HG03103 (cell line): ENCODE measurements around the gene TOM1L2.
"Not testable (repeated sequence)": the region's sequence is repeated elsewhere in the genome, so short reads cannot be mapped to it uniquely, and the experiment has no call there.

ENCODE experiments used
- ATAC-seq: cut with Tn5 transposase; IDR thresholded peaks from one replicate; pipeline ENCODE4 v1.9.1; 2021; ENCODE audit warnings: low read depth; ENCODE audit not compliant: unreplicated experiment

TOM1L2 gene

DNA sequence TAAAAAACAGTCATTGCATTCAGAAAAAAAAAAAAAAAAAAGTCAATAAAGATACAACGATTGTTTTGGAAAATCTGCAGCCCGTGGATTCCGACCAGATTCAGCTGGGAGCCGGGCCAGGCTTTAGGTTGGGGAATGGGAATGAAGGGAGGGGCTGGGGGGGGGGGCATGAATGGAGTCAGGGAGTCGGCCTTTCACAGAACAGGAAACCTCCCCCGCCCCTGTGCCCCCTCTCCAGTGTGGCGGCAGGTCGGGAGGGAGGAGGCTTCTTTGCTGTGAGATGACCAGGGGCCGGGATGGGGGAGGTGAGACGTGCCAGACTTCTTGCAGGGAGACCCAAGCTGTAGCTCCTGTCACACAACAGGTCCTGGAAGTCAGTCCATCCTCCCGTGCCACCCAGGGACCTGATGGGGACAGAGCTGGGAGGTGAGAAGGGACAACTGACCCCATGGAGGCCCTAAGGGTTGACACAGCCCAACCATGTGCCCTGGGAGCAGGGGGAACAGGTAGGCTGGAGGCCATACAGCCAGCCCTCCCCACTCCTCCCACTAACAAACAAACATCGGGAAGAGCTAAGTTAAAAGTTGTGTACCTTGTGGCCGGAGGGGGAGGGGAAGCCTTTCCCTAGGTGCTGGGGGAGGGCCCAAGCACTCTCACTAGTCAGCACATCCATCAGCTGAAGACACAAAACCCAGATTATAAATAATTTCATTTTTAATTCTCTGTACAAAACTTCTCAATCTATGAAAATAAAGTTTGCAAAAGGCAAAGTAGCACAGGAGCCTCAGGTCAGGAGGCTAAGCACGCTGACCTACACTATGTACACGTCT lies 160.6 kb downstream of the TOM1L2 start:
- ATAC-seq = no peak

DNA sequence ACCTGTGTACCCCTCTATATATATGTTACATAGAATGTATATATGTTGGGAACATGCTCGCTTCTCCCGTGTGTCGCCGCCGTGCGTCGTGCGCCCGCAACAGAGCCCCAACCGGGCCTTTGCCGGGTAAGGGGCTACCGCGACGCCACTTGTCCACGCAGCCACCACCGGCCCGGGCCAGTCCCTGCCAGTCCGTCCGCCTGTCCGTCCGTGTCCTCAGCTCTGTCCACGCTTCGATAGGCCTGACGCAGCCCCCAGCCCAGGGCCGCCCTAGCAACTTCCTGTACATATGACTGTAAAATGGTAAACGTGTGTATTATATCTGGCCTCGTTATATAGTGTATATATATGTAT lies 161.3 kb downstream of the TOM1L2 start:
- no peak for ATAC-seq

DNA sequence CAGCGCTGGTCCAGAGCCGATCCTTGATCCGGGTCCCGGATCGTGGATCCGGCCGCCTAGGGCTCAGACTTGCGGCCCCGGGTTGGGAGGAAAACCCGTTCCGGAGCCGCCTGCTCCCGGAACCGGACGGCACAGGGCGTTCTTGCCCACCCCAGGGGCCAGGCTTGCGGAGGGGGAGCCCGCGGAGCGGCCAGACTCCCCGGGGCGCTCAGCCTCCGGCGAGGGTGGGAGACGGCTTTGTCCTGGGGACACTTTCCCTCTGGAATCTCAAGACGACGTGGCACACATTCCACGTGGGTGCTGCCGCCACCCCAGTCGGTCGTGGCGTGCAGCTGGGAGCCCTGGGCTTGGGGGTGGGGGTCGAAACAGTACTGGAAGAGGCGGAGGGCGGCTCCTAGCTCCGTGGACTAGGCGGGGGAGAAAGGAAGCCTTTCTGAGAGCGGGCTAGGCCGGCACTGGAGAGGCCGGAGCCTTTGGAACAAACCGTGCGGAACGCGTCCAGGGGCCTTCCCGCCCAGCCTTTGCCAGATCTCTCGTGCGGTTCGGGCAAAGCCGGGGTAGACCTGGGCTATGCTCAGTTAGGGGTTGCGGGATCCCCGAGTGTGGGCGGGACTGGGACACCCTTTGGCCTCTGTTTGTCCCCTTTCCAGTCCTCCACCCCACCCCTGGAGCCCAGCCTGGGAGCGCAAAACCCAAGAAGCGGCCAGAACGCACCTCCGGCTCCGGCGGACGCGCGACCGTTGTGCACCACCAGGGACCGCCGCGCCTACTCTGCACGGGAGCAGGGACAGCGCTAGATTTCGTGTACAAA lies 161.9 kb downstream of the TOM1L2 start:
- no peak for ATAC-seq

DNA sequence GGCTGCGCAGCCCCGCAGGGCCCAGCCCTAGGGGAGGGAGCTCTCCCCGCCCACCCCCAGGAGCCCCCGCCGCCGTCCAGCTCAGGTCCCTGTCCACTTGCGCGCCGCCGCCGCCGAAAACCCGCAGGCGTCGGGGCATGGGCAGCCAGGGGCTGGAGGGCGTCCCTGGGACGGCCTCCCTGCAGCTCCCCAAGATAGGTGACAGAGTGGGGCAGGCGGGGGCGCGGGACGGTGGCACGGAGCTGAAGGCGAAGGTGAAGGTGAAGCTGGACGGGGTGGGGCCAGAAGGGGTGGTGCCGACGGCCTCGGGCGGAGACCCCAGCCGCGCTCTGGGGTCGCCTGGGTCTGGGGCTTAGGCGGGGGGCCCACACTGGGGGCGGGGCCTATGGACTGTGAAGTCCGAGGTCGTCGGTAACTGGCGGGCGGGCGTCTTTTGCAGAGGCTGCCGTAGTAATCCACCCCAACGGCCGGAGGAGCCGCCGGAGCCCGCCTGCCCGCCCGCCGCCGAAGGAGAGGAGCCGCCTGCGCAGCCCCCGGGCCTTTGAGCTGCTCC lies 162.6 kb downstream of the TOM1L2 start:
- no peak for ATAC-seq

DNA sequence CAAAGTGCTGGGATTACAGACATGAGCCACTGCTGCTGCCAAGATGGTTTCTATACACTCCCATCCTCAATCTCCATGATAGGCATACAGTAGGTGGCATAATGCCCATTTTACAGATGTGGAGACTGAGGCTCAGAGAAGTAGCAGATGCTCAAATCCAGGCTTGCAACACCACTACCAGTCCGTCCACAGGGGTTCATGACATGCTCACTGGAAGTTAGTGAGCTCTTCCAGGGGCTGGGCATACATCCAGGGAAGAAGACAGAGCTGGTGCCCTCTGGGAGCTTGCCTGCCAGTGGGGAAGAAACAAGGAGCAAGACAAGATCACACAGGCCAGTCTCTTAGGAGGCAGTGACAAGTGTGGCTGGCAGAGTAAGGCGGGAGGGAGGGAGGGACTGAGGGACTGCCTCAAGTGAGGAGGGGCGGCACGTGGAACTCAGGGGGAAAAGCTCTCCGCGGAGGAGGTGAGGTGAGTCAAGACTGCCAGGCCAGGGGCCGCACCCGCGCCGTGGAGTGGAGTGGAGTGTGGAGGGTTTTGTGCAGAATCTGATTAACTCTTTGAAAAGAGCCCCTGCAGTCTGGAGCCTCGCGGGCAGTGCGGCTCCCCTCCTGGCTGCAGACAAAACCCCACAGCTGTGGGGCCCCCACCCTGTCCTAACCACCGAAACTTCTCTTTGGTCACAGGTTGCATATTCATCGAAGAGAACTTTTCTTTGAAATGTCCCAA lies 163.3 kb downstream of the TOM1L2 start:
- no peak for ATAC-seq

DNA sequence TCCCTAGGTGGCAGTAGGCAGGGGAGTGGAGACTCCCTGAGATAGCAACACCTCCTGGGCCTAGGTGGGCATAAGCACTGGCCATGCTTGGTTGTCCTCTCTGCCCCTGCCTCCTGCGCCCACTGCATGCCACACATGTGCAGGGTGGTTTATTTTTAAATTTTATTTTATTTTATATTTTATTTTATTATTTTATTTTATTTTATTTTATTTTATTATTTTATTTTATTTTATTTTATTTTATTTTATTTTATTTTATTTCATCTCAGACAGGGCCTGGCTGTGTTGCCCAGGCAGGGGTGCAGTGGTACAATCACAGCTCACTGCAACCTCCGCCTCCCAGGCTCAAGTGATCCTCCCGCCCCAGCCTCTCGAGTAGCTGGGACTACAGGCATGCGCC lies 164.0 kb downstream of the TOM1L2 start:
- not testable (repeated sequence) for ATAC-seq

DNA sequence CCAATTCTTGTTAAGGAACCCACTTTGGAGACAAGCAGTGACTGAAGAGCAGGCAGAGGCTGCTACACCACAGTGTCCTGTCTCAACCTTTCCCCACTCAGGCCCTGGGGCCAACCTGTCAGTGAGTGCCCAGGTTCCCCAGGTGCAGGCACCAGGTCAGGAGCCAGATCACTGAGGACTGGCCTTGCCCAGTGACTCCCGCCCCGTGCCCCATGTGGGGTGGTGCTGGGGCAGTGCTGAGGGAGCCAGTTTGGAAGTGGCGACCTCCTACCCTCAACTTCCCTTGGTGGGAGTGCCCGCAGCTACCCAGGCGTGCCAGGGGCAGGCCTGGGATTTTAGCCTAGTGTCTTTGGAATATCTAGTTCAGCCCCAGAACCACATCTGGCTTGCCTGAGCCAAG lies 164.8 kb downstream of the TOM1L2 start:
- ATAC-seq = no peak

DNA sequence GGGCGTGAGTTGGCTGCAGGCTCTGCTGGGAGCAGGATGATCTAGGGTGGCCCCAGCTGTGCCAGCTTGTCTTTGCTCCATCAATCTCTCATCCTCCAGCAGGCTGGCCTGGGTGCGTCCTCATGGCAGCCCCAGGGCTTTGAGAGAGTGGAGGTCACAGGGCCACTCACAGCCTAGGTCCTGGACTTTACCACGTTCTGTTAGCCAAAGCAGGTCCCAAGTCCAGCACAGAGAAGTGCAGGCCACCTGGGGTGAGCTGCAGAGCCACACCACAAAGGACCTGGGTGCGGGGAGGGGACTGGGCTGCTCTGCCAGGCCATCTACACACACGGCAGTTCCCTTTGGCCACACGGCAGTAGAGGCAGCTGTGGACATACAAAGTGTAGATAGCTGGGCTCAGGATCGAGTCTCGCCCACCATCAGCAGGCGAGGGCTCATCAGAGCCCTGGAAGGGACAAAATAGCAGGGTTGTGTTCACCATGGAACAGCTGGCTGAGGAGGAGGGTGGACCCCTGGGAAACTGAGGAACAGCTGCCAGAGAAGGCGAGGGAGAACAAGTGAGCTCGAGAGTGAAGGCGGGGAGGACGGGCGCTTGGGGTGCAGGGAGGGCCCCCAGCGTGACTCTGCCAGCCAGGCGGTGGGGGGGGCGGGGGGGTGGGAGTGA lies 165.5 kb downstream of the TOM1L2 start:
- ATAC-seq = no peak

DNA sequence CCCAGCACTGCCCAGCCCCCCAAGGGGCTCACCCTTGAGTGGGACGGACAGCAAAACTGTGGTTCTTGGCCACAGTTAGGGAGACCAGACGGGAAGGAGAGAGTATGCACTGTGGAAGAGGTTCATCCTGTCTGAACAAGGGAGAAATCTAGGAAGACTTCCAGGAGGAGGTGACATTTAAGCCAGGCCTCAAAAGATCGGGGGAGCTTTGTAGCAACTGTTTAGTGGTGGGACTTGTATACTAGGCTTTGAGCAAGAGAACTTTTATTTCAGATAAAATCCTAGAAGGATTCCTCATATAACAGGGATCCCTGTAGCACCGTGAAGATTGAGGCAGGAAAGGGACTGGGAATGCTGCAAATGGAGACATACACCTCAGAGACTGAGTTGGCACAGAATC lies 166.2 kb downstream of the TOM1L2 start:
- ATAC-seq = no peak

DNA sequence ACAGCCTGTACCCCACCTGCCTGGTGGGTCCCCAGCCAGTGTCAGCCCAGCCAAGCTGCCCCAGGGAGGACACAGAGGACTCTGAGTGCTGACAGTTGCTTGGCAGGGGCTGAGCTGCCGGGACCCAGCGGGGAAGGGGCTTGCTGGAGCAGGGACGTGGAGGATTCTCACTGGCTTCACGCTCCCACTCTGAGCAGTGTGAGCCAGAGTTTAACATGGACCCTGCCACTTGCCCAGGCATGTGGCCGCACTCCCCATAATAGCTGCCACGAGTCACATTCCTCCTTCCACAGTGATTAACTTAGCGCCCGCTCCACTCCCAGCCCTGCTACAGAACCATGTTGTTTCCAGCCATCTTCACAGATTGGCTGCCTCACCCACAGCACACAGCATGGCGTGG lies 166.6 kb downstream of the TOM1L2 start:
- ATAC-seq = no peak

DNA sequence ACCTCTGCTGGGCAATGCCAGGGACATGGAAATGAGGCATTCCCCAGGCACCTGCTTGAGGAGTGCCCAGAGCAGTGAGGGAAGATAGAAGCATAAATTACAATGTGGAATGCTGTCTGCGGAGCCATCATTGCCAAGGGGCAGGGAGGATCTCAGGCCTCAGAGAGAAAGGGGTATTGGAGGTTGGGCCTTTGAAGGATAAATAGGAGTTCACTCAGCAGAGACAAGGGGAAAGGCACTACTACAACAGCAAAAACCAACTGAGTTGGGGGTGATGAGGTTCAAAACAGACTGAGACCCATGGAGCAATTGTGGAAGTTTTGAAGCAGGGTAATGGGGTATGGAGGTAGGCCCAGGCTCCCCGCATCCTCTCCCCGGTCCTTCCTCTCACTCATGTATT lies 168.2 kb downstream of the TOM1L2 start:
- no peak for ATAC-seq

DNA sequence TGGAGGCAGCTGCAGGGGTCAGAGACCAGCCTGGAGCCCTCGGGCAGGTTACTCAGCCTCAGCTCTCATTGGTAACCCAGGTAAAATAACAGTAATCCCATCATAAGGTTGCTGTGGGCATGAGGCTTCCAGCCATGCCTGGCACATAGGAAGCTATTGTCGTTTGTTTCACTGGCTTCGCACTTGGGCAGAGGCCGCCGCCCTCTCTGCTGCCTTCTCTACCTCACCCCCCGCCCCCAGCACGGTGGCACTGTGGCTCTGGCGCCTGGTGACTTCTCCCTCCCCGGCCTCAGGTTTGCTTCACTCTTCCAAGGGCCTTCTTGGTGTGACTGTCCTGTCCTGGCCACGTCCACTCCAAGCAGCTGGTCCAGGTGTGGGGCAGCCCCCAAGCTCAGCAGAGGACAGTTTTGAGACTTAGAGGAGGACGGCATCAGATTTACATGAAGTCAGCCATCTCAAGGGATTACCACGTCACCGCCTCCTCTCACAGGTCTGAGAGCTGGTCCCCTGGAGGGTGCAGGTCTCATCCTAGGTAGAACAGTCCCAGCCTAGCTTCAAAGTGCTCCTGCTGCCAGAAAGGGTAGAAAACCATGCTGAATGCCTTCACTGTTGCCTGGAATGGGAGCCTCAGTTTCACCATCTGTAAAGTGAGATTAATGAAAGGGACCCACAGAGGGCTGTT lies 170.3 kb downstream of the TOM1L2 start:
- no peak for ATAC-seq

DNA sequence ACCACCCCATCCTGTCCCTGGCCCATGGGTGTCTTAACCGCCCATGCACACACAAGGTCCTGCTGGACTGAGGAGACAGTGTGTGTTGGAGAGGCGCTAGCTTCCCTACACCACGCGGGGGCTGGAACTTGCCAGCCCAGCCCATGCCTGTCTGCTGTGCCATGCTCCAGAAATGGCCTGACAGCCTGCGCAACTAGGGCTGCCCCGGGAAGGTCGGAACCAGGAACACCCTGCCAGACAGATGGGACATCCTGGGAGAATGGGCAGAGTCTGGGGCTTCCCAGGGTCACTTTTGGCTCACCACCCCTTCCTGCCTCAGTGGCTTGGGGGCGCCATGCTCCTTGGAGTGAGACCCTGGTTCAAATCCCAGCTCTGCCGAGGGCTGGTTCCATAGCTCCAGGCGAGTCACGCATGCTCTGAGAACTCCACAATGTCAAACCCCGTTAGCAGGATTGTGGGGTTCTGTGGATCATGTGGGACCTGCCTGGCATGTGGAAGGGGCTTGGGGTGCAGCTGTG lies 171.6 kb downstream of the TOM1L2 start:
- ATAC-seq = no peak

DNA sequence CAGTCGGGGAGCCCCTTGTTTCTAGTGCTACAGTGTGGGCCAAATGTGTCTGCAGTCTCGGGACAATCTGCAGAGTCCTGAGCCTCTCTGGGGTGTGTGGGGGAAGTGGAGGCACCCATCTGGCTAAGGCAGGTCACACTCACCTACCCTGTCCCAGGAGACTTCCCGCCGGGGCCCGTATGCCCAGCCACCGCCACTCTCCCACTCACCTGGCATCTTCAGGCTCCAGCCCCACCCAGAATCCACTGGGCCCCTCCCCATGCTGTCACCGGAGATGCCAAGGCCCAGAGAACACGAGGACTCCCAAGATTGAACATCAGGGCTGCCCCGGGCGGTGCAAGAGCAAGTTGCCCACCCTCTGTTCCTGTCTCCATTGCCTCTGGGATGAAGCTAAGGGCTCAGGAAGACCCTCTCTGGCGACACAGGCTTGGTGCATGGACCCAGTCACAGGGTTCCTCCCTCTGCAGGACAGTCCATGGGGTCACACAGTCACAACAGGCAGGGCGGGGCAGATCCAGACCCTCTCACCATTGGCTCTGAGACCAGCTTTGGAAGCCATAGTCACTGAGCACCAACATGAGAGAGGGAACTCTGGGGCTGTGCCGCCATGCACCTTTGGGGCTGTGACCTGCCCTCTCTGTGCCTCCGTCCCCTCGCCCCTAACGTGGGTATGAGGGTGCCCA lies 173.5 kb downstream of the TOM1L2 start:
- ATAC-seq = no peak

DNA sequence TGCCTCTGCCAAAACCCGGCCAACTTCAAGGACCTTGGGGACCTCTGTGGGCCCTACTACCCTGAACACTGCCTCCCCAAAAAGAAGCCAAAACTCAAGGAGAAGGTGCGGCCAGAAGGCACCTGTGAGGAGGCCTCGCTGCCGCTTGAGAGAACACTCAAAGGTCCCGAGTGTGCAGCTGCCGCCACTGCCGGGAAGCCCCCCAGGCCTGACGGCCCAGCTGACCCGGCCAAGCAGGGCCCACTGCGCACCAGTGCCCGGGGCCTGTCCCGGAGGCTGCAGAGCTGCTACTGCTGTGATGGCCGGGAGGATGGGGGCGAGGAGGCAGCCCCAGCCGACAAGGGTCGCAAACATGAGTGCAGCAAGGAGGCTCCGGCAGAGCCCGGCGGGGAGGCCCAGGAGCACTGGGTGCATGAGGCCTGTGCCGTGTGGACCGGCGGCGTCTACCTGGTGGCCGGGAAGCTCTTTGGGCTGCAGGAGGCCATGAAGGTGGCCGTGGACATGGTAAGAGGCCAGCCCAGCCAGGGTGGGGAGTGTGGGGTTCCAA lies 174.1 kb downstream of the TOM1L2 start:
- no peak for ATAC-seq

DNA sequence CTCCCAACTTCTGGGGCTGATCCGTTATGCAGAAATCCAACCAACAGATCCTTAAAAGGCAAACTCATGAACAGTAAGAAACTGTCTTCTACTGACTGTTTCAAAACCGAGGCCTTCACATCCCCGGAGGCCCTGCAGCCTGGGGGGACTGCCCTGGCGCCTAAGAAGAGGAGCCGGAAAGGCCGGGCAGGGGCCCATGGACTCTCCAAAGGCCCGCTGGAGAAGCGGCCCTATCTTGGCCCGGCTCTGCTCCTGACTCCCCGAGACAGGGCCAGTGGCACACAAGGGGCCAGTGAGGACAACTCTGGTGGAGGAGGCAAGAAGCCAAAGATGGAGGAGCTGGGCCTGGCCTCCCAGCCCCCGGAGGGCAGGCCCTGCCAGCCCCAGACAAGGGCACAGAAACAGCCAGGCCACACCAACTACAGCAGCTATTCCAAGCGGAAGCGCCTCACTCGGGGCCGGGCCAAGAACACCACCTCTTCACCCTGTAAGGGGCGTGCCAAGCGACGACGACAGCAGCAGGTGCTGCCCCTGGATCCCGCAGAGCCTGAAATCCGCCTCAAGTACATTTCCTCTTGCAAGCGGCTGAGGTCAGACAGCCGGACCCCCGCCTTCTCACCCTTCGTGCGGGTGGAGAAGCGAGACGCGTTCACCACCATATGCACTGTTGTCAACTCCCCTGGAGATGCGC lies 174.9 kb downstream of the TOM1L2 start:
- no peak for ATAC-seq

DNA sequence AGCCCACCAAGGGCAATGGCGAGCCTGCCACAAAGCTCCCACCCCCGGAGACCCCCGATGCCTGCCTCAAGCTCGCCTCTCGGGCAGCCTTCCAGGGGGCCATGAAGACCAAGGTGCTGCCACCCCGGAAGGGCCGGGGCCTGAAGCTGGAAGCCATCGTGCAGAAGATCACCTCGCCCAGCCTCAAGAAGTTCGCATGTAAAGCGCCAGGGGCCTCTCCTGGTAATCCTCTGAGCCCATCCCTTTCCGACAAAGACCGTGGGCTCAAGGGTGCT lies 175.5 kb downstream of the TOM1L2 start:
- ATAC-seq = no peak

DNA sequence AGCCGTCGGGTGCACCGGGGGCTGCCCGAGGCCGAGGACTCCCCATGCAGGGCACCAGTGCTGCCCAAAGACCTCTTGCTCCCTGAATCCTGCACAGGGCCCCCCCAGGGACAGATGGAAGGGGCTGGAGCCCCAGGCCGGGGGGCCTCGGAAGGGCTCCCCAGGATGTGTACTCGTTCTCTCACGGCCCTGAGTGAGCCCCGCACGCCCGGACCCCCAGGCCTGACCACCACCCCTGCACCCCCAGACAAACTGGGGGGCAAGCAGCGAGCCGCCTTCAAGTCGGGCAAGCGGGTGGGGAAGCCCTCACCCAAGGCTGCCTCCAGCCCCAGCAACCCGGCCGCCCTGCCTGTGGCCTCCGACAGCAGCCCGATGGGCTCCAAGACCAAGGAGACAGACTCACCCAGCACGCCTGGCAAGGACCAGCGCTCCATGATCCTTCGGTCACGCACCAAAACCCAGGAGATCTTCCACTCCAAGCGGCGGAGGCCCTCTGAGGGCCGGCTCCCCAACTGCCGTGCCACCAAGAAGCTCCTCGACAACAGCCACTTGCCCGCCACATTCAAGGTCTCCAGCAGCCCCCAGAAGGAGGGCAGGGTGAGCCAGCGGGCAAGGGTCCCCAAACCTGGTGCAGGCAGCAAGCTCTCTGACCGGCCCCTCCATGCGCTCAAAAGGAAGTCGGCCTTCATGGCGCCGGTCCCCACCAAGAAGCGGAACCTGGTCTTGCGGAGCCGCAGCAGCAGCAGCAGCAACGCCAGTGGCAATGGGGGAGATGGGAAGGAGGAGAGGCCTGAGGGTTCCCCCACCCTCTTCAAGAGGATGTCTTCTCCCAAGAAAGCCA lies 176.0 kb downstream of the TOM1L2 start:
- no peak for ATAC-seq
